Neural progenitor cell (in vitro differentiated cells): ENCODE results near the gene HLF. TPM values are rescaled to one million over a fixed set of nuclear protein-coding genes. Genes with fewer than 3 reads are reported as not detected.

Experiments used
- DNase-seq: peaks from one replicate; pipeline ENCODE4 v3.0.0-alpha.2; 2016; ENCODE audit warnings: low spot score
- H2AFZ ChIP-seq: fragments of 200-600 bp; sonication (generic); replicated peaks from 2 replicates; pipeline ENCODE4 v1.6.1; 2016; ENCODE audit warnings: antibody characterized with exemption
- H3F3A ChIP-seq: fragments of 200-600 bp; sonication (generic); 2 replicates; pipeline ENCODE4 v1.6.1; 2016; ENCODE audit warnings: antibody characterized with exemption, low read depth
- H3K27ac ChIP-seq: fragments of 200-600 bp; sonication (generic); 2 replicates; pipeline ENCODE4 v1.5.1; 2016; ENCODE audit warnings: mild to moderate bottlenecking
- H3K27me3 ChIP-seq: fragments of 200-600 bp; sonication (generic); 2 replicates; pipeline ENCODE4 v1.6.1; 2016; ENCODE audit warnings: mild to moderate bottlenecking, moderate library complexity
- H3K36me3 ChIP-seq: fragments of 200-600 bp; sonication (generic); 2 replicates; pipeline ENCODE4 v1.5.1; 2016
- H3K4me1 ChIP-seq: fragments of 200-600 bp; sonication (generic); 2 replicates; pipeline ENCODE4 v1.6.1; 2016; ENCODE audit warnings: mixed run types
- H3K4me2 ChIP-seq: fragments of 200-600 bp; sonication (generic); 2 replicates; pipeline ENCODE4 v1.6.1; 2016
- H3K4me3 ChIP-seq: fragments of 200-600 bp; sonication (generic); 2 replicates; pipeline ENCODE4 v1.5.1; 2016
- H3K79me2 ChIP-seq: fragments of 200-600 bp; sonication (generic); 2 replicates; pipeline ENCODE4 v1.6.1; 2016; ENCODE audit warnings: low read depth
- H3K9ac ChIP-seq: fragments of 200-600 bp; sonication (generic); 2 replicates; pipeline ENCODE4 v1.6.1; 2016
- H3K9me3 ChIP-seq: fragments of 200-600 bp; sonication (generic); 2 replicates; pipeline ENCODE4 v1.5.1; 2016; ENCODE audit warnings: low read depth
- H4K20me1 ChIP-seq: fragments of 200-600 bp; sonication (generic); 2 replicates; pipeline ENCODE4 v1.6.1; 2016; ENCODE audit warnings: low read depth
- H3K27ac Mint-ChIP-seq: 3 replicates; pipeline ENCODE4 v1.8.0; 2021; ENCODE audit warnings: mixed read lengths
- H3K27me3 Mint-ChIP-seq: 2 replicates; pipeline ENCODE4 v1.8.0; 2022; ENCODE audit warnings: low read depth, mild to moderate bottlenecking, inconsistent platforms, moderate library complexity, mixed read lengths; ENCODE audit not compliant: insufficient read depth
- H3K36me3 Mint-ChIP-seq: 3 replicates; pipeline ENCODE4 v1.8.0; 2021; ENCODE audit warnings: mixed read lengths
- H3K4me1 Mint-ChIP-seq: 3 replicates; pipeline ENCODE4 v1.8.0; 2021; ENCODE audit warnings: mixed read lengths
- H3K4me3 Mint-ChIP-seq: 3 replicates; pipeline ENCODE4 v1.8.0; 2021; ENCODE audit warnings: mild to moderate bottlenecking, moderate library complexity, mixed read lengths
- H3K9me3 Mint-ChIP-seq: 3 replicates; pipeline ENCODE4 v1.8.0; 2020; ENCODE audit warnings: mixed read lengths
- CTCF ChIP-seq: fragments of 200-600 bp; sonication (generic); IDR thresholded peaks from 2 replicates; pipeline ENCODE4 v1.5.1; 2017; ENCODE audit warnings: antibody characterized with exemption, mild to moderate bottlenecking
- EZH2 ChIP-seq: fragments of 200-600 bp; sonication (generic); IDR thresholded peaks from 2 replicates; pipeline ENCODE4 v1.6.1; 2017; ENCODE audit warnings: antibody characterized with exemption, mild to moderate bottlenecking, moderate library complexity
- EZH2phosphoT487 ChIP-seq: fragments of 200-600 bp; sonication (generic); IDR thresholded peaks from 2 replicates; pipeline ENCODE4 v1.6.1; 2017; ENCODE audit warnings: antibody characterized with exemption
- total RNA-seq: library from RNA; depleted of rRNA; stranded (reverse); fragments of >200 nt; gene quantifications from 2 replicates; pipeline ENCODE4 v1.2.3, GENCODE V29; 2015; ENCODE audit warnings: low replicate concordance

Gene HLF
- total RNA-seq, 1 donor from 2014 or later = 0.11 TPM

GRCh38 chr17:55289106-55289446 is 24.3 kb downstream of the HLF start:
- Histone ChIP-seq H3K27ac (no peak overlapping the region), H3K36me3 (no peaks in the 10 kb centered on the region), H3K4me3 (no peak overlapping the region), H3K9me3 (no peaks in the 10 kb centered on the region), H3K27me3 (no peaks in the 10 kb centered on the region), H4K20me1 (no peaks in the 10 kb centered on the region), H2AFZ (no peak overlapping the region), H3K4me2 (no peak overlapping the region), H3K9ac (no peak overlapping the region), H3F3A (no peaks in the 10 kb centered on the region), H3K4me1 (no peaks in the 10 kb centered on the region), H3K79me2 (no peaks in the 10 kb centered on the region)
- Mint-ChIP-seq H3K36me3 (no peaks in the 10 kb centered on the region), H3K27me3 (no peaks in the 10 kb centered on the region), H3K4me1 (no peaks in the 10 kb centered on the region), H3K27ac (no peak overlapping the region), H3K4me3 (no peak overlapping the region), H3K9me3 (no peaks in the 10 kb centered on the region)
- DNase-seq = no peak
- TF ChIP-seq EZH2 (no peak), EZH2phosphoT487 (no peak), CTCF (no peak)

GRCh38 chr17:55289978-55290377 is 25.2 kb downstream of the HLF start:
- Histone ChIP-seq H3K9me3 (no peaks in the 10 kb centered on the region), H2AFZ (no peak overlapping the region), H3K36me3 (no peaks in the 10 kb centered on the region), H3F3A (no peaks in the 10 kb centered on the region), H3K4me1 (no peaks in the 10 kb centered on the region), H4K20me1 (no peaks in the 10 kb centered on the region), H3K4me2 (no peak overlapping the region), H3K9ac (no peak overlapping the region), H3K79me2 (no peaks in the 10 kb centered on the region), H3K27me3 (no peaks in the 10 kb centered on the region), H3K27ac (no peak overlapping the region), H3K4me3 (no peak overlapping the region)
- Mint-ChIP-seq H3K4me1 (no peaks in the 10 kb centered on the region), H3K4me3 (no peak overlapping the region), H3K27me3 (peaks cover 2% of the 10 kb centered on the region), H3K27ac (no peak overlapping the region), H3K36me3 (no peaks in the 10 kb centered on the region), H3K9me3 (no peaks in the 10 kb centered on the region)
- no peak for DNase-seq
- TF ChIP-seq EZH2 (no peak), EZH2phosphoT487 (no peak), CTCF (no peak)

GRCh38 chr17:55290492-55291113 is 25.8 kb downstream of the HLF start:
- H4K20me1 ChIP-seq = no peaks in the 10 kb centered on the region
- no peaks in the 10 kb centered on the region for H3K27me3 ChIP-seq
- no peaks in the 10 kb centered on the region for H3F3A ChIP-seq
- no peaks in the 10 kb centered on the region for H3K9me3 ChIP-seq
- no peaks in the 10 kb centered on the region for H3K36me3 ChIP-seq
- no peak overlapping the region for H3K4me3 Mint-ChIP-seq
- H3K4me3 ChIP-seq = no peak overlapping the region
- H3K4me2 ChIP-seq = no peak overlapping the region
- TF ChIP-seq CTCF (no peak), EZH2phosphoT487 (no peak), EZH2 (no peak)
- H2AFZ ChIP-seq = no peak overlapping the region
- no peak overlapping the region for H3K9ac ChIP-seq
- peaks cover 2% of the 10 kb centered on the region for H3K27me3 Mint-ChIP-seq
- no peaks in the 10 kb centered on the region for H3K79me2 ChIP-seq
- no peaks in the 10 kb centered on the region for H3K4me1 ChIP-seq
- H3K27ac ChIP-seq = no peak overlapping the region
- no peak overlapping the region for H3K27ac Mint-ChIP-seq
- H3K36me3 Mint-ChIP-seq = no peaks in the 10 kb centered on the region
- H3K4me1 Mint-ChIP-seq = no peaks in the 10 kb centered on the region
- H3K9me3 Mint-ChIP-seq = no peaks in the 10 kb centered on the region
- DNase-seq = no peak
